ENCODE results near the gene ANKLE1.

Gene ANKLE1

GRCh38 chr19:17326595-17326966 is 44.9 kb downstream of the ANKLE1 start:
- no peak for DNase-seq (ENCODE audit: low read depth in 2 of 2, low spot score in 1 of 2)

- no peak for DNase-seq (ENCODE audit: low read depth in 2 of 2, low spot score in 1 of 2)
Observed at GRCh38 chr19:17327068-17327653, 45.5 kb downstream of the ANKLE1 start.

GRCh38 chr19:17327654-17328516 is 46.2 kb downstream of the ANKLE1 start:
- DNase-seq (ENCODE audit: low read depth in 2 of 2, low spot score in 1 of 2): no peak

- peak in 1 of 2 donors; percentile 23 for DNase-seq (ENCODE audit: low read depth in 2 of 2, low spot score in 1 of 2)
Observed at GRCh38 chr19:17328517-17329365, 47.0 kb downstream of the ANKLE1 start.

- DNase-seq (ENCODE audit: low read depth in 2 of 2, low spot score in 1 of 2): no peak
Observed at GRCh38 chr19:17329366-17330261, 47.9 kb downstream of the ANKLE1 start.

GRCh38 chr19:17330262-17331044 is 48.8 kb downstream of the ANKLE1 start:
- no peak for DNase-seq (ENCODE audit: low read depth in 2 of 2, low spot score in 1 of 2)

- no peak for DNase-seq (ENCODE audit: low read depth in 2 of 2, low spot score in 1 of 2)
Observed at GRCh38 chr19:17331045-17331558, 49.4 kb downstream of the ANKLE1 start.

GRCh38 chr19:17332360-17332676 is 50.6 kb downstream of the ANKLE1 start:
- DNase-seq (ENCODE audit: low read depth in 2 of 2, low spot score in 1 of 2): no peak

- no peak for DNase-seq (ENCODE audit: low read depth in 2 of 2, low spot score in 1 of 2)
Observed at GRCh38 chr19:17332677-17333581, 51.2 kb downstream of the ANKLE1 start.

GRCh38 chr19:17333611-17334413 is 52.1 kb downstream of the ANKLE1 start:
- peak; percentile 46 to 67 for DNase-seq (ENCODE audit: low read depth in 2 of 2, low spot score in 1 of 2)

- DNase-seq (ENCODE audit: low read depth in 2 of 2, low spot score in 1 of 2): peak; percentile 90 to 93
Observed at GRCh38 chr19:17334414-17335409, 53.0 kb downstream of the ANKLE1 start, which contains the start of gene ANO8. Gene ANO8, minus strand, starts transcription at chr19:17334855. Its CDS starts 185 bp downstream, at chr19:17334670.

GRCh38 chr19:17335575-17335974 is 53.9 kb downstream of the ANKLE1 start:
- DNase-seq (ENCODE audit: low read depth in 2 of 2, low spot score in 1 of 2): no peak

Data from stimulated activated CD8-positive, alpha-beta memory T cell treated with anti-CD3 and anti-CD28 coated beads, Interleukin-4, amount 100 ng/mL, for 4 hours (primary cell).